Ascending aorta (tissue), 2 donors: ENCODE results near the gene OLAH. TPM values are rescaled to one million over a fixed set of nuclear protein-coding genes. Genes with fewer than 3 reads are reported as not detected.

Experiments
- DNase-seq, 2 donors: peaks; one replicate each; pipeline ENCODE4 v3.0.0-alpha.2; 2019; ENCODE audit warnings: low spot score in 2 of 2
- H3K27ac ChIP-seq, 2 donors: fragments of 200-600 bp; sonication (generic); one replicate each; pipeline ENCODE4 v1.5.1; 2016 to 2017; ENCODE audit warnings: mild to moderate bottlenecking in 1 of 2
- H3K27me3 ChIP-seq: fragments of 200-600 bp; sonication (generic); one replicate; pipeline ENCODE4 v1.5.1; 2017
- H3K36me3 ChIP-seq, 2 donors: fragments of 200-600 bp; sonication (generic); one replicate each; pipeline ENCODE4 v1.5.1; 2016
- H3K4me1 ChIP-seq, 2 donors: fragments of 200-600 bp; sonication (generic); one replicate each; pipeline ENCODE4 v1.5.1; 2016 to 2017; ENCODE audit warnings: mild to moderate bottlenecking in 1 of 2
- H3K4me3 ChIP-seq, 2 donors: fragments of 200-600 bp; sonication (generic); one replicate each; pipeline ENCODE4 v1.5.1; 2016 to 2017; ENCODE audit warnings: mild to moderate bottlenecking in 1 of 2
- H3K9me3 ChIP-seq, 2 donors: fragments of 200-600 bp; sonication (generic); one replicate each; pipeline ENCODE4 v1.5.1; 2016
- CTCF ChIP-seq, 3 experiments: fragments of 200-600 bp in 2 of 3; fragments of 450-650 bp in 1 of 3; sonication (generic) in 2 of 3; IDR thresholded peaks; one replicate each; pipeline ENCODE4 v1.5.1; 2016 to 2019; ENCODE audit warnings: antibody characterized with exemption in 3 of 3, mild to moderate bottlenecking in 1 of 3, moderate library complexity in 1 of 3
- intact Hi-C: fragments of 100-400 bp; cut with DNase I; formaldehyde crosslinking; loops from one replicate; pipeline ENCODE4 v1.15.1; 2023
- total RNA-seq: library from RNA; depleted of rRNA; stranded (reverse); fragments of >200 nt; gene quantifications from one replicate; pipeline ENCODE4 v1.1.0, GENCODE V29; 2016

Gene OLAH
- total RNA-seq, 1 donor from 2014 or later, result 3.7 TPM

DNA sequence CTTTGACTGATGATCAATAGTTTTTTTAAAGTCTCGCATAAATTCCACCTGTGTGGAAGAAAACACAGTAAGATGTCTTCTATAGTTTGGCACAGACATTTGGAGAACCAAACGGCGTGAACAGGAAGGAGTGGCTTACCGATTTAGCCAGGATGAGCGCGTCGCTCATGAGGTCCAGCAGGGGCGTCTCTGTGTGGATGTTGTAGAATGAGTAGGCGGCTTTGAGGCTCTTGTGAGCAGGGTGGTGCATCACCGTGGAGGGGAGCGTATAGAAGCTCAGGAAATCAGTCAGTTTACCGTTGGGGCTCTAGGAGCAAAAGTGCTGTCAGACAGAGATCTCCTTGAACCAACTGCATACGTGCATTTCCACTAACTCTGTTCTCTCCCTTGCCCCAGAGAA, 68.9 kb downstream of the OLAH start:
- H3K36me3 ChIP-seq, result peaks cover 22 to 49% of the 10 kb centered on the region in 2 donors

GRCh38 chr10:15113766-15114165, 70.0 kb downstream of the OLAH start:
- DNase-seq, result no peak
- H3K36me3 ChIP-seq, result peaks cover 11 to 52% of the 10 kb centered on the region in 2 donors

More for the DNA sequence above, 68.9 kb downstream of the OLAH start:
- intact Hi-C loops, result no loop called here
- no peak for TF ChIP-seq CTCF (IDR thresholded peaks at IDR 0.05)
- Histone ChIP-seq H3K9me3 (no peaks in the 10 kb centered on the region), H3K27me3 (no peaks in the 10 kb centered on the region), H3K4me3 (no peak overlapping the region), H3K4me1 (no peaks in the 10 kb centered on the region), H3K27ac (no peak overlapping the region)
- no peak for DNase-seq

GRCh38 chr10:15116225-15116624, 72.5 kb downstream of the OLAH start:
- TF ChIP-seq CTCF (IDR thresholded peaks at IDR 0.05), result no peak
- peaks cover 16 to 58% of the 10 kb centered on the region in 2 donors for H3K36me3 ChIP-seq
- intact Hi-C loops, result no loop called here
- no peaks in the 10 kb centered on the region for H3K27me3 ChIP-seq
- no peaks in the 10 kb centered on the region for H3K4me1 ChIP-seq
- no peaks in the 10 kb centered on the region for H3K9me3 ChIP-seq
- no peak overlapping the region for H3K27ac ChIP-seq
- no peak for DNase-seq
- H3K4me3 ChIP-seq, result no peak overlapping the region

More at GRCh38 chr10:15113766-15114165, 70.0 kb downstream of the OLAH start:
- intact Hi-C loops, result no loop called here
- Histone ChIP-seq H3K4me3 (no peak overlapping the region), H3K4me1 (no peaks in the 10 kb centered on the region), H3K9me3 (no peaks in the 10 kb centered on the region), H3K27ac (no peak overlapping the region), H3K27me3 (no peaks in the 10 kb centered on the region)
- no peak for TF ChIP-seq CTCF (IDR thresholded peaks at IDR 0.05)

DNA sequence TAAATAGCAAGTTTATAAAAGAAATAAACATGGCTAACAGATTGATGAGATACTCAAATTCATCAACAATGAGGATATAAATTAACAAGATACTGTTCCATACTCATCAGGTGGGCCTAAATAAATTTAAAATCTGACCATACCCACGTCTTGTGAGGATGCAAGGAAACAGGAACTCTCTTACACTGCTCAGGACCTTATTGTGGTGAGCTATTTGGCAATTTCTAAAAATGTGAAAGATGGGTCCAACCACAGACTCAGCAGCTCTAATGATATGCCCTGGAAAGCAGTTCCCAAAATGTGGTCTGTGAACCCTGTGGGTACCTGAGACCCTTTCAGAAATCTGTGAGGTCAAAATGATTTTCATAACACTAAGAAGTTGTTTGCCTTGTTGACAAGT, 74.9 kb downstream of the OLAH start:
- H3K27me3 ChIP-seq, result no peaks in the 10 kb centered on the region
- no peak for TF ChIP-seq CTCF (IDR thresholded peaks at IDR 0.05)
- no peaks in the 10 kb centered on the region for H3K9me3 ChIP-seq
- H3K4me1 ChIP-seq, result no peaks in the 10 kb centered on the region
- H3K4me3 ChIP-seq, result no peak overlapping the region
- DNase-seq, result no peak
- intact Hi-C loops, result no loop called here
- H3K36me3 ChIP-seq, result peaks cover 11 to 48% of the 10 kb centered on the region in 2 donors
- H3K27ac ChIP-seq, result no peak overlapping the region

GRCh38 chr10:15120523-15120922, 76.8 kb downstream of the OLAH start:
- no peak overlapping the region for H3K4me3 ChIP-seq
- no peaks in the 10 kb centered on the region for H3K4me1 ChIP-seq
- H3K27me3 ChIP-seq, result no peaks in the 10 kb centered on the region
- H3K9me3 ChIP-seq, result no peaks in the 10 kb centered on the region
- intact Hi-C loops, result no loop called here
- peaks cover 18 to 53% of the 10 kb centered on the region in 2 donors for H3K36me3 ChIP-seq
- H3K27ac ChIP-seq, result no peak overlapping the region
- no peak for TF ChIP-seq CTCF (IDR thresholded peaks at IDR 0.05)
- no peak for DNase-seq

- intact Hi-C loops, result no loop called here
- no peaks in the 10 kb centered on the region for H3K9me3 ChIP-seq
- H3K27ac ChIP-seq, result no peak overlapping the region
- H3K4me3 ChIP-seq, result no peak overlapping the region
- no peaks in the 10 kb centered on the region for H3K4me1 ChIP-seq
- H3K27me3 ChIP-seq, result no peaks in the 10 kb centered on the region
- DNase-seq, result no peak
- peaks cover 30 to 57% of the 10 kb centered on the region in 2 donors for H3K36me3 ChIP-seq
- no peak for TF ChIP-seq CTCF (IDR thresholded peaks at IDR 0.05)
Measured at GRCh38 chr10:15121707-15122106, 78.0 kb downstream of the OLAH start.
